GM18505 (cell line): Measurements from ENCODE around the gene FAR1.

Experiments
- ATAC-seq: cut with Tn5 transposase; IDR thresholded peaks from one replicate; pipeline ENCODE4 v1.9.1; 2021; ENCODE audit not compliant: unreplicated experiment
- POLR2A ChIP-seq: IDR thresholded peaks from 4 replicates; pipeline ENCODE4 v1.6.1; 2011; ENCODE audit warnings: borderline replicate concordance; ENCODE audit not compliant: insufficient read depth, insufficient read length; ENCODE audit errors: extremely low read depth

Gene FAR1

GRCh38 chr11:13661074-13661623 is 7.3 kb upstream of the FAR1 start:
- no peak for ATAC-seq
- no peak for TF ChIP-seq POLR2A

GRCh38 chr11:13663631-13664071 is 4.8 kb upstream of the FAR1 start:
- no peak for TF ChIP-seq POLR2A
- no peak for ATAC-seq

- no peak for ATAC-seq
- no peak for TF ChIP-seq POLR2A
These were observed 4.1 kb upstream of the FAR1 start for GRCh38 chr11:13664351-13664750.

GRCh38 chr11:13666708-13667107 is 1.8 kb upstream of the FAR1 start:
- ATAC-seq, result no peak
- no peak for TF ChIP-seq POLR2A

GRCh38 chr11:13667245-13667644 is 1.2 kb upstream of the FAR1 start:
- ATAC-seq, result no peak
- peak; percentile 44 for TF ChIP-seq POLR2A

GRCh38 chr11:13667795-13668101 is 720 bp upstream of the FAR1 start:
- no peak for TF ChIP-seq POLR2A
- no peak for ATAC-seq

- ATAC-seq, result peak; percentile 18
- no peak for TF ChIP-seq POLR2A
These were observed 571 bp downstream of the FAR1 start for GRCh38 chr11:13668957-13669521.

GRCh38 chr11:13669544-13670488 is 1.3 kb downstream of the FAR1 start:
- TF ChIP-seq POLR2A, result no peak
- no peak for ATAC-seq

GRCh38 chr11:13672576-13673210 is 4.2 kb downstream of the FAR1 start:
- ATAC-seq, result no peak
- TF ChIP-seq POLR2A, result no peak

- no peak for TF ChIP-seq POLR2A
- no peak for ATAC-seq
These were observed 6.5 kb downstream of the FAR1 start for GRCh38 chr11:13674799-13675509.

- ATAC-seq, result no peak
- no peak for TF ChIP-seq POLR2A
These were observed 8.1 kb downstream of the FAR1 start for GRCh38 chr11:13676576-13676975.

GRCh38 chr11:13679768-13680167 is 11.3 kb downstream of the FAR1 start:
- TF ChIP-seq POLR2A, result no peak
- no peak for ATAC-seq
